HepG2 (cell line): ENCODE results near the gene TMPRSS7. TPM values are rescaled to one million over a fixed set of nuclear protein-coding genes. Genes with fewer than 3 reads are reported as not detected.

ENCODE experiments used
- DDIT3 ChIP-seq: sonication (generic); formaldehyde crosslinking; IDR thresholded peaks from 2 replicates; pipeline ENCODE4 v1.4.0; 2020; ENCODE audit warnings: mild to moderate bottlenecking, missing genetic modification reagents
- KMT2B ChIP-seq: IDR thresholded peaks from 2 replicates; pipeline ENCODE4 v1.6.1; 2016; ENCODE audit warnings: missing genetic modification reagents, missing compliant biosample characterization
- PCBP1 ChIP-seq: fragments of 200-400 bp; formaldehyde crosslinking; IDR thresholded peaks from 2 replicates; pipeline ENCODE4 v1.6.1; 2017; ENCODE audit warnings: mild to moderate bottlenecking, low read depth, low read length, borderline replicate concordance
- RFX5 ChIP-seq: IDR thresholded peaks from 2 replicates; pipeline ENCODE4 v1.6.1; 2011; ENCODE audit warnings: low read depth, low read length, improper control_type of control experiment
- SETDB1 ChIP-seq: sonication (generic); formaldehyde crosslinking; IDR thresholded peaks from 2 replicates; pipeline ENCODE4 v1.5.1; 2020; ENCODE audit warnings: missing genetic modification reagents, mild to moderate bottlenecking, borderline replicate concordance
- SPEN ChIP-seq: sonication (generic); formaldehyde crosslinking; IDR thresholded peaks from 2 replicates; pipeline ENCODE4 v1.5.1; 2020; ENCODE audit warnings: low read depth, mild to moderate bottlenecking, missing genetic modification reagents
- STAT5B ChIP-seq: sonication (generic); formaldehyde crosslinking; IDR thresholded peaks from 2 replicates; pipeline ENCODE4 v1.4.0; 2020; ENCODE audit warnings: missing genetic modification reagents
- TRIM22 ChIP-seq: fragments of 450-650 bp; IDR thresholded peaks from 2 replicates; pipeline ENCODE4 v1.6.1; 2017
- ZNF121 ChIP-seq: sonication (generic); formaldehyde crosslinking; IDR thresholded peaks from 2 replicates; pipeline ENCODE4 v1.5.0; 2020; ENCODE audit warnings: mild to moderate bottlenecking, missing genetic modification reagents
- ZNF232 ChIP-seq: sonication (generic); formaldehyde crosslinking; IDR thresholded peaks from 2 replicates; pipeline ENCODE4 v1.4.0; 2020; ENCODE audit warnings: missing genetic modification reagents, borderline replicate concordance
- ZNF30 ChIP-seq: sonication (generic); formaldehyde crosslinking; IDR thresholded peaks from 2 replicates; pipeline ENCODE4 v1.5.0; 2020; ENCODE audit warnings: mild to moderate bottlenecking, missing genetic modification reagents
- ZNF333 ChIP-seq: sonication (generic); formaldehyde crosslinking; IDR thresholded peaks from 2 replicates; pipeline ENCODE4 v1.4.0; 2020; ENCODE audit warnings: mild to moderate bottlenecking, missing genetic modification reagents, borderline replicate concordance
- ZNF646 ChIP-seq: sonication (generic); formaldehyde crosslinking; IDR thresholded peaks from 2 replicates; pipeline ENCODE4 v1.9.0; 2021; ENCODE audit warnings: mild to moderate bottlenecking, missing genetic modification reagents
- ZUFSP ChIP-seq: sonication (generic); formaldehyde crosslinking; IDR thresholded peaks from 2 replicates; pipeline ENCODE4 v1.9.0; 2021; ENCODE audit warnings: missing genetic modification reagents, mild to moderate bottlenecking, borderline replicate concordance
- polyA plus RNA-seq, 8 experiments: library from polyadenylated mRNA; depleted of rRNA in 3 of 8; stranded (reverse) in 7 of 8; unstranded in 1 of 8; fragments of >200 nt; fragmentation: Illumina TruSeq in 4 of 8; extraction: Trizol in 4 of 8; gene quantifications; 2 replicates each; pipeline versions ENCODE4 v1.2.1 to v1.2.3, GENCODE V29; 2011 to 2016; ENCODE audit warnings: low read depth in 4 of 8, missing spikeins in 1 of 8, mixed read lengths in 1 of 8; ENCODE audit not compliant: insufficient read depth in 1 of 8
- total RNA-seq, 5 experiments: library from RNA; depleted of rRNA; stranded (reverse); fragments of >200 nt; fragmentation: Illumina TruSeq; extraction: Trizol; gene quantifications; 2 replicates each; pipeline ENCODE4 v1.2.3, GENCODE V29; 2016; ENCODE audit warnings: low read depth in 1 of 5
- TF ChIP-seq, protein P1 (sequence below): IDR thresholded peaks from 2 replicates; pipeline ENCODE4 v1.6.1; 2016; ENCODE audit warnings: missing biosample characterization, missing genetic modification reagents, low read depth
- TF ChIP-seq, protein P2 (sequence below): IDR thresholded peaks from 2 replicates; pipeline ENCODE4 v1.6.1; 2016; ENCODE audit warnings: low read depth, borderline replicate concordance

TMPRSS7 gene
- total and polyA plus RNA-seq, 2 of the 13 experiments (the other 11 are each of a cell fraction or from before 2014, with no cell fraction given): not detected

DNA sequence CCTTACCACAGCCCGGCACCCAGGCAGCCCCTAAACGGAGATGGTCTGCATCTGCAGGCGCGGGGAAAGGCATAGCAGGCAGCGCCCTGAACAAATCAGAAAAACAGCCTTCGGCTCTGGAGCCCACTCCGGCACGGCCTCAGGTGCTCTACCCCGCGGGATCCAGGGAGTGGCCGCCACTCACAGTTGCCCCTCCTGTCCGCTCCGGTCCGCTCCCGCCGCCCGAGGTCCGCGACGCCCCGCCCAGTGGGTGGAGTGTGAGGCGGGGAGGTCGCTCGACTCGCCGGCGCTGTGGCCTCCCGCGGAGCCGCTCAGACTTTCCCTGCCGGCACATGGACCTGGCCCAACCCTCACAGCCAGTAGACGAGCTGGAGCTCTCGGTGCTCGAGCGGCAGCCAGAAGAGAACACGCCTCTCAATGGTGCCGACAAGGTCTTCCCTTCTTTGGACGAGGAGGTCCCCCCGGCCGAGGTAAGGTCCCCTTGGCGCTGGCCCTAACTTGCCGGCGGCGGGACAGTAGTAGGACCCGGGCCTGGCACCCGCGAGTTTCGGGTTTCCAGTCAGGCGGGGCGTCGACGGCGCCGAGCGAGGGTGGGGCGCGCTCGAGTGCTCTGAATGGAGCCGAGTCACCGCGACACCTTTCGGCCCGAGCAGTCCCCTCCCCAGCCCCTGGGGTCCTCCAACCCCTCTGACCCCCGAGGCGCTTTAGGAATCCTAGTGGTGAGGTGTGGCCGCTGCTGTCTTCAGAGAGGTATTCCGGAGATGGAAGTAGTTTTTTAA lies 51.7 kb downstream of the TMPRSS7 start, which contains the start of gene C3orf52 (continued):
- TF ChIP-seq SETDB1 (no peak), ZNF333 (CRISPR knock-in tag) (no peak), RFX5 (no peak), ZNF121 (CRISPR knock-in tag) (0 out of 2 replicates have a peak, but pooled peaks have one; percentile 38), TRIM22 (no peak), ZNF232 (CRISPR knock-in tag) (0 out of 2 replicates have a peak, but pooled peaks have one; percentile 40), ZUFSP (no peak), ZNF646 (0 out of 2 replicates have a peak, but pooled peaks have one; percentile 60), STAT5B (CRISPR knock-in tag) (no peak), PCBP1 (no peak), KMT2B (CRISPR knock-in tag) (0 out of 2 replicates have a peak, but pooled peaks have one; percentile 46), ZNF30 (0 out of 2 replicates have a peak, but pooled peaks have one; percentile 52), DDIT3 (no peak), SPEN (CRISPR knock-in tag) (peak; percentile 32; the same call in 1 of the 2 replicates)
- TF ChIP-seq, protein P1, sequence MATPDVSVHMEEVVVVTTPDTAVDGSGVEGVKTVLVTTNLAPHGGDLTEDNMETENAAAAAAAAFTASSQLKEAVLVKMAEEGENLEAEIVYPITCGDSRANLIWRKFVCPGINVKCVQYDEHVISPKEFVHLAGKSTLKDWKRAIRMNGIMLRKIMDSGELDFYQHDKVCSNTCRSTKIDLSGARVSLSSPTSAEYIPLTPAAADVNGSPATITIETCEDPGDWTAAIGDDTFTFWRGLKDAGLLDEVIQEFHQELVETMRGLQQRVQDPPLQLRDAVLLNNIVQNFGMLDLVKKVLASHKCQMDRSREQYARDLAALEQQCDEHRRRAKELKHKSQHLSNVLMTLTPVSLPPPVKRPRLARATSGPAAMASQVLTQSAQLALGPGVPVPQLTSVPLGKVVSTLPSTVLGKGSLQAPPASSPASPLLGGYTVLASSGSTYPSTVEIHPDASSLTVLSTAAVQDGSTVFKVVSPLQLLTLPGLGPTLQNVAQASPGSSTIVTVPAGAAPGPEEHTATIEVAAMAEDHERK (CRISPR knock-in tag): no peak
- TF ChIP-seq, protein P2, sequence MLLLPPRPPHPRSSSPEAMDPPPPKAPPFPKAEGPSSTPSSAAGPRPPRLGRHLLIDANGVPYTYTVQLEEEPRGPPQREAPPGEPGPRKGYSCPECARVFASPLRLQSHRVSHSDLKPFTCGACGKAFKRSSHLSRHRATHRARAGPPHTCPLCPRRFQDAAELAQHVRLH (CRISPR knock-in tag): no peak
